IPS-15b (cell line): ENCODE data around the gene CELF2.

Experiments
- H3K27me3 ChIP-seq: one replicate; pipeline ENCODE4 v1.6.1; 2013; ENCODE audit warnings: low read length; ENCODE audit not compliant: control insufficient read depth, insufficient read depth
- H3K36me3 ChIP-seq: one replicate; pipeline ENCODE4 v1.6.1; 2013; ENCODE audit warnings: low read length; ENCODE audit not compliant: control insufficient read depth, insufficient read depth
- H3K4me1 ChIP-seq: one replicate; pipeline ENCODE4 v1.6.1; 2013; ENCODE audit warnings: mild to moderate bottlenecking, low read length; ENCODE audit not compliant: control insufficient read depth, insufficient read depth
- H3K4me3 ChIP-seq: one replicate; pipeline ENCODE4 v1.5.1; 2013; ENCODE audit warnings: low read depth, low read length
- H3K9ac ChIP-seq: one replicate; pipeline ENCODE4 v1.6.1; 2013; ENCODE audit warnings: low read depth, mild to moderate bottlenecking, low read length
- H3K9me3 ChIP-seq: one replicate; pipeline ENCODE4 v1.6.1; 2013; ENCODE audit warnings: mild to moderate bottlenecking, low read length; ENCODE audit not compliant: control insufficient read depth, insufficient read depth

CELF2 gene

DNA sequence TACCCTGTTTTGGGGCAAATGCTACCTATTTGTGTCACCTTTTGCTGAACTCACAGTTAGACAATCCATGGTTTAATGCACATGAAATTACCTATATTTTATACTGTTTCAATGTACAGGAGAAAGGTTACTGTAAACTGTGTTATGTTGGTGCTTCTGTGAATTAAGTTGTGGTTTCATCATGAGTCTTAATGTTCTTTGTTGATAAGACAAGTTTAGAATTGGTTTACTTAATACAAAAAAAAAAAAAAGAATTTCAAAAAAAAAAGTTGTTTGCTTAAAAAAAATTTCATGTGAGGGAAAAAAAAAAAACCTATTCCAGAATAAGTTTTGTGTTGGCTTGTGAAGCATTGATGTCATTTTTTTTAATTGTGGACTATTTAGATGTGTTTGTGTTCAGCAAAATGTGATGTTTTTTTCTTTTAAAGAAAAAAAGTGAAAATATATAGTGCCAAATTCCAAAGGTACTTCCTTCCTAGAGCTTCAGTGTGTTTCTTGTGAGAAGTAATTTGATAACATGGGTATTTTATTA, 313.4 kb downstream of the CELF2 start:
- peaks cover 15% of the 10 kb centered on the region for H3K4me1 ChIP-seq
- no peak overlapping the region for H3K9ac ChIP-seq
- H3K27me3 ChIP-seq = no peaks in the 10 kb centered on the region

GRCh38 chr10:11331726-11332125, 314.1 kb downstream of the CELF2 start:
- no peak overlapping the region for H3K4me3 ChIP-seq
- no peaks in the 10 kb centered on the region for H3K27me3 ChIP-seq
- no peaks in the 10 kb centered on the region for H3K36me3 ChIP-seq
- no peak overlapping the region for H3K9ac ChIP-seq
- H3K4me1 ChIP-seq = peaks cover 15% of the 10 kb centered on the region
- no peaks in the 10 kb centered on the region for H3K9me3 ChIP-seq

More for the DNA sequence above, 313.4 kb downstream of the CELF2 start:
- Histone ChIP-seq H3K9me3 (no peaks in the 10 kb centered on the region), H3K36me3 (no peaks in the 10 kb centered on the region), H3K4me3 (no peak overlapping the region)

DNA sequence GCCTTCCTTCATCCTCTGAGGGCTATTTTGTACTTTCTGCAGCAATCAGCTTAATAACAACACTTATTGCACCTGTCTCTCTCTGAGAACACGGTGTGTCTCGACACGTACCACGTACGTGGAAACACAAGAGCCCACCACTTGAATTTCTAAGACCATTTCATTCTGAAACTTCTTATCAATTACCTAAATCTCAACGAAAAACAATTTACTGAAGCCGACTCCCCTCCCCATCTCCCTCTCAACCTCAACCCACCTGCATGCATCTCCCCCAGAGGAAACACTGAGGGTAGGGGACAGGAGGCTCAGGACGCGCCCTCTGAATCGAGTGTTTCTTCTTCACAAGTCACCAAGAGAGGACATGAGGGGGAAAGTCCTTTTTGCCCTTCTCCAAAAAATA, 315.2 kb downstream of the CELF2 start:
- Histone ChIP-seq H3K27me3 (no peaks in the 10 kb centered on the region), H3K9me3 (no peaks in the 10 kb centered on the region), H3K4me1 (peaks cover 20% of the 10 kb centered on the region), H3K4me3 (no peak overlapping the region), H3K9ac (no peak overlapping the region), H3K36me3 (no peaks in the 10 kb centered on the region)

- H3K36me3 ChIP-seq = no peaks in the 10 kb centered on the region
- no peaks in the 10 kb centered on the region for H3K9me3 ChIP-seq
- H3K4me1 ChIP-seq = peaks cover 14% of the 10 kb centered on the region
- no peak overlapping the region for H3K9ac ChIP-seq
- no peaks in the 10 kb centered on the region for H3K27me3 ChIP-seq
- no peak overlapping the region for H3K4me3 ChIP-seq
These were observed 316.8 kb downstream of the CELF2 start for GRCh38 chr10:11334436-11334835.

DNA sequence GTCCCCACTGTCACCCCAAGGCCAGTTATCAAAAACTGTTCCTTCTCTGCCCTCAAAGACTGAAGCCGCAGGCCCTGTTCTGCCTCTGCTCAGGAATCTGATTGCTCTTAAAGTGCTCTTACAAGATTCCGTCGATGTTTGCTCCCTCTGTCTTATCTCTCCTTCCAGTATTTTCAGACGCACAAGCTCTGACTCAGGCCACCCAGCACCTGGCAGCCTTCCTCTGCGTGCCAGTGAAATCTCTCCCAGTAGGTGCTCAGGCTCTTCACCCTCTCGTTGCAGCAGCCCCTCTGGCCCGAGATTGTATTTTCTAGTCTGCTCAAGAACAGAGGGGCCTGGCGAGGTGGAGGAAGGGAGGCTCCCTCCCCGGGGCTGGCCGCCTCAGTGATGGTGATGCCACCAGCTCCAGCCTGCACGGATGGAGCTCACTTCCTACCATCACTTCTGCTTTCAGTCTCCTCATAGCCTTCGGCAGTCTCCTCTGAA, 317.5 kb downstream of the CELF2 start:
- no peaks in the 10 kb centered on the region for H3K36me3 ChIP-seq
- H3K4me3 ChIP-seq = no peak overlapping the region
- H3K9ac ChIP-seq = no peak overlapping the region
- no peaks in the 10 kb centered on the region for H3K27me3 ChIP-seq
- no peaks in the 10 kb centered on the region for H3K9me3 ChIP-seq
- H3K4me1 ChIP-seq = peaks cover 10% of the 10 kb centered on the region

DNA sequence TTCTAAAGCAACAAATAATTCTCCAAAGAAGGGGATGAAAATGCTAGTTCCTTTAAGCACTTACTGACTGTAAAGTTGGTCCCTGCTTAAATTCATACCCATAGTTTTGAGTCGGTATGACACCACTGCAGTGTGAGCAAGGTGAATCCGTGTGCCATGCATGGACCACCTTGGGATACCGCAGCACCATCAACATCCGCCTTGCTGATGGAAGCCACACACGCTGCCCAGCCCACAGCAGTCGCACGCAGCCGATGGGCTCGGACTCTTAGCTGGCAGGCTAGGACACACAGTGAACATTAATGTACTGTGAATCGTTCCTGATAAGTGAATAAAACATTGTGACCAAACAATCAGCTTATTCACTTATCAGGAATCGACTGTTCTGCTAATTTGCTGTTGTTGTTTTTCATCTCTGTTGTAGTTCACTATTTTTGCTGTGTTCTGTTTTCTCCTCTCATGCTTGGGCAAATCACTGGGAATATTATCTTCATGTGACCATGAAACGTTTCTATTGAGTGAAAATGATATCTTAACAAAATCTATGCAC, 318.3 kb downstream of the CELF2 start:
- no peak overlapping the region for H3K4me3 ChIP-seq
- H3K36me3 ChIP-seq = no peaks in the 10 kb centered on the region
- H3K27me3 ChIP-seq = no peaks in the 10 kb centered on the region
- no peaks in the 10 kb centered on the region for H3K9me3 ChIP-seq
- H3K9ac ChIP-seq = no peak overlapping the region
- peaks cover 4% of the 10 kb centered on the region for H3K4me1 ChIP-seq

DNA sequence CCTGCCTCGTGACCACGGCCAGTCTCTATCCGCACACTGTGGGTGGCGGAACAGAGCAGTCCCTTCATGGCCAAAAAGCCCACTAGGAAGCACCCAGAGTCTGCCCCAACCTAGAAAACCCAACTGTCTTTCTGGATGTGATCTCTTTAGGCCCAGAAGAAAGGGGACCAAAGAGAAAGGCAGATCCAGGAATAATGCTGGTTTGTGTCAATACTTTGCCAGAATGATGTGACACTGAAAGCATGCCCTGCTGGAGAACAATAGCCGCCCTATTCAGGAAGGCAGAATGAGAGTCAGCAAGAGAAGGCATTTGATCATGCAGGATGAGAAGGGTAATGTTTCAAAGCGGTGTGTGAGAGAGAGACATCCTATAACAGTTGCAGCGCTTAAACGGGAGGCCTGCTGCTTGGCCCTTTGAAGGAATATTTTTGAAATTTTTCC, 319.1 kb downstream of the CELF2 start:
- Histone ChIP-seq H3K9ac (no peak overlapping the region), H3K4me3 (no peak overlapping the region), H3K27me3 (no peaks in the 10 kb centered on the region), H3K4me1 (peaks cover 4% of the 10 kb centered on the region), H3K9me3 (no peaks in the 10 kb centered on the region), H3K36me3 (no peaks in the 10 kb centered on the region)

DNA sequence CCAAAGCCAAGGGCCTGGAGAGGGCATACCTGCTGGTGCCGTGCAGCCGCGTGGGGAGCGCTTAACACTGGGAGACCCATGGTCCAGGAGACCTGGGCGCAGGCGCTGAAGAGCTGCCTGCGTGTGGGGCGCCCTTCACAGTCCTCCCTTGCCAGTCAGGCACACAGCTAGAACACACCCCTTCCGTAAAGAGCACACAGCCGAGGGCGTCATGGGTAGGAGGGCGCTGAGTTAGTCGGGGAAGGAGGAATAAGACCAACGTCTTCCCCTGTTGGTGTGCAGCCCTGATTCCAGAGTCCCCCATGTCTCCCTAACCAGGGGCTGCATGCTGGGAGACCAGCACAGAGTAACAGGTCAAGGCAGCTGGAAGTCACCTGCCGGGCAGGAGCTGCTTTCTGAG, 319.8 kb downstream of the CELF2 start:
- no peaks in the 10 kb centered on the region for H3K27me3 ChIP-seq
- H3K9ac ChIP-seq = no peak overlapping the region
- H3K4me1 ChIP-seq = peaks cover 4% of the 10 kb centered on the region
- no peak overlapping the region for H3K4me3 ChIP-seq
- H3K9me3 ChIP-seq = no peaks in the 10 kb centered on the region
- H3K36me3 ChIP-seq = no peaks in the 10 kb centered on the region

DNA sequence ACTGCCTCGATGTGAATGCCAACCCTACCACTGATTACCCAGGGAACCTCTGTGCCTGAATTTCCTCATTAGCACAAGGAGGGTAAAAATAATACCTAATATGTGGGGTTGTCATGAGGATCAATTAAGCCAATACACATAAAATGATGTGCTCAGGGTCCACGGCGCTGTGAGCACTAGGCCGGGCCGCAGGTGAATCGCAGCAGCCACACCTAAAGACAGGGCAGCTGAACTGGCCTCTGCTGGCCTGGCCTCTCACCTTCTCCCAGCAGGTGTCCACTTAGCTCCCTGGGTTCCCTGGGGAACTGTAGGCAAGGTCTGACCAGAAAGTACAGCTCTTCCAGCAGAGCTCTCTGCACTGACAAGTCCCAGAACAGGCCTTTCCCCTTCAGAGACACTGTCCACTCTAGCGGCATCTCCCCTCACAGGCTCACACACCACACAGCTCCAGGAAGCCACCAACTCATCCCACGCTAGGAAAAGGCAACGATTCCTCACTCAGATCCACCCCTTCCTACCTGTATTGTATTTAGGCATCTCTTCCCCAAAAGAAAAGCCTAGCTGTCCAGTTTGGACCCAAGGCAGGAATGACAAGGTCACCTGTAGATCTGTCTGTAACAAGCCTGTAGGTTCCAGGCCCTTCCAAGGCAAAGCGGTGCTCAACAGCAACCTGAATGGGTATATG, 320.6 kb downstream of the CELF2 start:
- no peaks in the 10 kb centered on the region for H3K27me3 ChIP-seq
- H3K36me3 ChIP-seq = no peaks in the 10 kb centered on the region
- no peak overlapping the region for H3K4me3 ChIP-seq
- H3K4me1 ChIP-seq = peaks cover 4% of the 10 kb centered on the region
- no peak overlapping the region for H3K9ac ChIP-seq
- H3K9me3 ChIP-seq = no peaks in the 10 kb centered on the region

DNA sequence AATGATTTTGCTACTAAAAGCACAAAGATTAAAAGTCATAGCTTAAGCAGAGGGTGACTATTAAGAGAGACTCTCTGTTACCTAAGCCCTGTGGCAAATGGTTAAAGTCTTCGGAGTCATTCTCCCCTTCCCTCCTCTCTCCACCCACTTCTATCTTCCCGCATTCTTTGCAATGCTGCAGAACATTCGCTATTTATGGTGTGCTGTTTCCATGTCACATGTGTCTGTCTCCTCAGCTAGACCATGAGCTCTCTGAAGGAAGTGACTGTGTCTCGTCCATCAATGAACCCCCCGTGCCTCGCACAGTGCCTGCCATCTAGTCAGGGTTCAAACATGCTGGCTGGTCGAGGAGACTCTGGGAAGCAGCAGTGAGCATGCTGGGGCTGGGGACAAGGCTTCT, 321.3 kb downstream of the CELF2 start:
- Histone ChIP-seq H3K36me3 (no peaks in the 10 kb centered on the region), H3K27me3 (no peaks in the 10 kb centered on the region), H3K4me3 (no peak overlapping the region), H3K9ac (no peak overlapping the region), H3K4me1 (peaks cover 4% of the 10 kb centered on the region), H3K9me3 (no peaks in the 10 kb centered on the region)

DNA sequence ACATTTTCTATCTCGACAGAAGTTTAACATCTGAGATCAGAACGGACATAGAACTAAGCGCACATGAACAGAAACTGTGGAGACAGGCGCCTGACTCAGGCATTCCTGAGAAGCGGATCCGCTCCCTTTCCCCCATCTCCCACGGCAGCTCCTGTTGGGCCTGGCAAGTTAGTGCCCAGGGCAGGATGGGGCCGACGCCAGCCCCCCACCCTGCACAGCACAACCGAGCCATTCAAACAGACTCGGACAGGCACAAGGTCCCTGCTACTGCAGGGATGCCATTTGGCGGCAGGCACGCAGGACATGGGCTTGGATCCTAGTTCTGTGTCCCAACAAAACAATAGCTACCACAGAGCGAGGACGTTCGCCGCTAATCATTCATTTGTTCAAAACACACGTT, 322.0 kb downstream of the CELF2 start:
- Histone ChIP-seq H3K4me3 (no peak overlapping the region), H3K9ac (no peak overlapping the region), H3K36me3 (no peaks in the 10 kb centered on the region), H3K27me3 (no peaks in the 10 kb centered on the region), H3K4me1 (peaks cover 4% of the 10 kb centered on the region), H3K9me3 (no peaks in the 10 kb centered on the region)

DNA sequence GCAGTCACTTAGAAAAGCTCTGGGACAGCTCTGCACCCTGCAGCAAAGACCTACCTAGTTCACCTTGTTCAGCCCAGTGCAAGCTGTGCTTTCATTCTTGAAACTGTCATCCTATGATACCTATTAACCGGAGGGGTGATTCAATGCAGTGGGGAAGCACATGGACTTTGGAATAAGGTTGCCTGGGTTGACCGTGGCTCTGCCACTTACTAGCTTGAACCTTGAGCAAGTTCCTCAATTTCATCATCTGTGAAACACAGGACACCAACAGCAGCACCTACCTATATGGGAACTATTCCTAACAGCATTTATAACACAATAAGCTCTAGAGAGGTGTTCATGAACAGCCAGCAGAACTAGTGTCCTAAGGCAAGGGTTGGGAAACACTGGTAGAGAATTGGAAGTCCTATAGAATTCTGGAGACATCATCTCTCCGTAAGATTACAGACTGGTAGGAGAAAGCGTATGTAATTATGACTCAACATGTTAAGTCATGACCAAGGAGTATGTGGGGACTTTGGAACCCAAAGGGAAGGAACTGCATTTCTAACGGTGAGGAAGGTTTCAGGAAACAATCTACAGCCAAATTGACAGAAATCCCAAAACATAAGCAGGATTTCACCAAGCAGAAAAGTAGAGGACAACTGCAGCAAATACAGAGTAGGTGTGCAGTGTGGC, 323.8 kb downstream of the CELF2 start:
- Histone ChIP-seq H3K4me3 (no peak overlapping the region), H3K27me3 (no peaks in the 10 kb centered on the region), H3K9me3 (no peaks in the 10 kb centered on the region), H3K36me3 (no peaks in the 10 kb centered on the region), H3K9ac (no peak overlapping the region), H3K4me1 (peaks cover 4% of the 10 kb centered on the region)
